NCI-H526 (cell line): ENCODE data around the gene MYORG.
"Not testable (repeated sequence)": the region's sequence is repeated elsewhere in the genome, so short reads cannot be mapped to it uniquely, and the experiment has no call there.

Source experiments
- DNase-seq, 2 experiments: peaks; one replicate each; lab custom pipeline; 2025; lab: John Stamatoyannopoulos, UW

The MYORG gene

DNA sequence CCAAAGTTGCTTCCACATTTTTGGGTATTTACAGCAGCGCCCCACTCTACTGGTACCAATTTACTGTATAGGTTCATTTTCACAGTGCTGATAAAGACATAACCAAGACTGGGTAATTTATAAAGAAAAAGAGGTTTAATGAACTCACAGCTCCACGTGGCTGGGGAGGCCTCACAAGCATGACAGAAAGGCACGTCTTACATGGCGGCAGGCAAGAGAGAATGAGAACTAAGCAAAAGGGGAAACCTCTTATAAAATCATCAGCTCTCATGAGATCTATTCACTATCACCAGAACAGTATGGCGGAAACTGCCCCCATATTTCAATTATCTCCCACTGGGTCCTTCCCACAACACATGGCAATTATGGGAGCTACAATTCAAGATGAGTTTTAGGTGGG, 7.9 kb downstream of the MYORG start:
- not testable (repeated sequence) for DNase-seq

DNA sequence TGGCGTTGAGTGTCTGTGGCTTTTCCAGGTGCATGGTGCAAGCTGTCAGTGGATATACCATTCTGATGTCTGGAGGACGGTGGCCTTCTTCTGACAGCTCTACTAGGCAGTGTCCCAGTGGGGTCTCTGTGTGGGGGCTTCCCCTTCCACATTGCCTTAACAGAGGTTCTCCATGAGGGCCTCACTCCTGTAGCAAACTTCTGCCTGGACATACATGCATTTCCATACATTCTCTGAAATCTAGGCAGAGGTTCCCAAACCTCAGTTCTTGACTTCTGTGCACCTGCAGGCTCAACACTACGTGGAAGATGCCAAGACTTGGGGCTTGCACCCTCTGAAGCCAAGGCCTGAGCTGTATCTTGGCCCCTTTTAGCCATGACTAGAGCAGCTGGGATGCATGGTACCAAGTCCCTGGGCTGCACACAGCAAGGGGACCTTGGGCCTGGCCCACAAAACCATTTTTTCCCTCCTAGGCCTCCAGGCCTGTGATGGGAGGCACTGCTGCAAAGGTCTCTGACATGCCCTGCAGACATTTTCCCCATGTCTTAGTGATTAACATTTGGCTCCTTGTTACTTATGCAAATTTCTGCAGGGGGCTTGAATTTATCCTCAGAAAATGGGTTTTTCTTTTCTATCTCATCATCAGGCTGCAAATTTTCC, 8.8 kb downstream of the MYORG start:
- not testable (repeated sequence) for DNase-seq

DNA sequence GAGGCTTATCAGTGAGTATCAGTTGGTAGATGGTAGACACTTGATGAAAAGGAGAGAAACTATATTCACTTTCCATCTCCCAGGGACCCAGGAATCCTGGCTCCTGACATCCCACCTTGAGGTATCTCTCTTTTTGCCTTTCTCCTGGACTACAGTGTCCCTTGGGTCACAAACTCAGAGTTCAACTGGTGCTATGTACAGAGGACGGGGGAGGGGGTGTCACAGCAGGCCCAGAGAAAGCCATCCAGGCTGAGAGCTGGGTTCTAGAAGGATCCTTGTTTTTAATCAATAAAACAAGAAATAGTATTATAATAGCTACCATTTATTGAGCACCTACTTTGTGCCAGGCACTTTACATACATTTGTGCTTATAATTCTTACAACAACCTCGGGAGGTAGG, 10.3 kb downstream of the MYORG start:
- no peak for DNase-seq

DNA sequence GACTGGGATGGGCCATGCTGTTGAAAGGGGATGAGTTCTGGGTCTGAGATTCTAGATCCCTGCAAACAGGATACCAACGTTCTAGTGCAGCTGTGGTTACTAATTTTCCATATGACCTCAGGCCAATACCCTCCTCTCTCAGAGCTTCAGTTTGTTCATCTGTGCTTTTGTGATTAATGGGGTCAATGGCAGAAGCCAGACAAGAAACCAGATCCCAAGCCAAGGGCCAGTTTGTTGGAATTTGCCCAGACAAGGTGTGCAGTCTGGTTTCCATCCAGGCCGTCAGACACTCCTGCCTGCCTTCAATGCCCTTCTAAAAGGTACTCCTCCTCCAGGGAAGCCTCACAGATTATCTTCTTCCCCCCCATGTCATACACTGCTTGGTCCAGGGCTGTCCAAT, 11.4 kb downstream of the MYORG start:
- DNase-seq, result no peak

DNA sequence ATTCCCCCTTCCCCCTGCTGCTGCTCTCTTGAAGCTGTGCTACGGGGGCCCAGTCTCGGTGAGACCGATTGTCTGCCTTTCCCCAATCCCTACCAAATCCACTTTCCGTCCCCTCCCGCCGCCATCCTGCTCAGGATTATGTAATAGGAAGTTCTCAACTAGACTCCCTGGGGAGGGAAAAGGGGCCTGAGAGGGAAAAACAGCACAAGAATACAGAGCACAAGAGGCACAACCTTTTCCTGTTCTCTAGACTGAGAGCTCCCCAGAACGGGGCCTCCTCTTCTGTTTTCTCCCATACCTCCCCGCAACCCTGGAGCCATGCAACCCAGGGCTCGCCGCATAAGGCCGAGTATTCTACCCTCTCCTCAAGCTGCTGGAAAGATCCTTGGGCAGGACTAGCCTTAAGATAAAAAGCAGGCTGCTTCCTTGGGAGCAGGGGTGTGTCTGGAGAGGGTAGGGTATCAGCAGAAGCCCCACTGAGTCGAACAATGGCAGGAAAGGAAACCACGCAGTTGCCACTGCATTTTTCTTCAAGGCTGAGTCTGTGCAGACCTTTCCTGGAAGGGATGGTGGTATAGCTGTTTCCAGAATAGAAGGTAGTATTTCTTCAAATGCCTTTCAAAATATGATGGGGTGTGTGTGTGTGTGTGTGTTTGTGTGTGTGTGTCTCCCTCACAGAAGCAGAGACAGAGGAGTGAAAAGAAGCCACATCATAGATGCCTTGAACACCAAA, 12.9 kb downstream of the MYORG start:
- DNase-seq, result no peak

DNA sequence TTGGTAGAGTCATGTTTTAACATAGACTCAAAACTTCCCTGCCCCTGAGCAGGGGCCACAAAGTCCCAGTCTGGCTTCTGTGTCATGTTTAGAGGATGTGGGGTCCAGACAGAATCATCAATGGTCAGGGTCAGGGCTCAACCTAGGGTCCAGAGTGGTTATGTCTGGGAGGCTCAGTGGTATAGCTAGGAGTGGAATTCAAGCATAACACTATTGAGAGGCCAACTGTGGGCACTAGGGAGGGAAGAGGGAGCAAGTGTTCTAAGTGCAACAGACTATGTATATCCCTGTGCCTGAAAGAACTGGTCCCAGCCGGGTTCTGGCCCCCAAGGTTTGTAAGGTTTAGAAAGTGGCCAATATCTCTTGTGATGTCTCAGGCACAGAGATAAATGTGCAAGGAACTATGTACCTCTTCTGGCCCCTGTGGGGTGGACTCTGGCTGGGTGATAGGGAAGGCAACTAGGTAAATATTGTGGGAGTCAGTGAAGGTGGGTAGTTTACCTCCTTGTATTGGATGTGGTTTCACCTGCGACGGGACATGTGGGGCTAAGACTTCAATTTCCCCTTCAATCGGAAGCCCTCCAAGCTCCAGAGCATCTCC, 14.0 kb downstream of the MYORG start:
- DNase-seq, result no peak

DNA sequence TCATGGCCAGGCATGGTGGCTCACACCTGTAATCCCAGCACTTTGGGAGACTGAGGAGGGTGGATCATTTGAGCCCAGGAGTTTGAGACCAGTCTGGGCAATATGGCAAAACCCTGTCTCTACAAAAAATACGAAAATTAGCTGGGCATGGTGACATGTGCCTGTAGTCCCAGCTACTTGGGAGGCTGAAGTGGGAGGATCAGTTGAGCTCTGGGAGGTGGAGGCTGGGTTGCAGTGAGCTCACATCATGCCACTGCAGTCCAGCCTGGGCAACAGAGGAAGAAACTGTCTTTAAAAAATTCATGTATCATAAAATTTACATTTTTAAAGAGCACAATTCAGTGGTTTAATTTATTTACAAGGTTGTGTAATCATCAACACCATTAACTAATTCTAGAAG, 23.7 kb downstream of the MYORG start:
- DNase-seq, result not testable (repeated sequence)

DNA sequence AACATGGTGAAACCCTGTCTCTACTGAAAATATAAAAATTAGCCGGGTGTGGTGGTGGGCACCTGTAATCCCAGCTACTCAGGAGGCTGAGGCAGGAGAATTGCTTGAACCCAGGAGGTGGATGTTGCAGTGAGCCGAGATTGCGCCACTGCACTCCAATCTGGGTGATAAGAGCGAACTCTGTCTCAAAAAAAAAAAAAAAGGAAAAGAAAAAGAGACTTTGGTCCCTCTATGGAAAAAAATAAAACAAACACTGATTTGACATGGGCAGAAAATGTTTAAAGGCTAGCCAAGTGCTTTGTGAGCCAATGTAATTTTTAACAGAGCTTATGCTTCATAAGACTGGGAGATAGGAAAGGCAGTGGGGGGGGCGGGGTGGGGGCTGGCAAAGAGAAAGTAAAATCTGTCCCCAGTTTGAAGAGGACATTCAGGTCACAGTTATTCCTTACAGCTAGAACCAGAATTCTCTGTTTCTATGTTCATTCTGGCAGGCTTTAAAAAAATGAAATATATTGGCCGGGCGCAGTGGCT, 24.5 kb downstream of the MYORG start:
- not testable (repeated sequence) for DNase-seq

DNA sequence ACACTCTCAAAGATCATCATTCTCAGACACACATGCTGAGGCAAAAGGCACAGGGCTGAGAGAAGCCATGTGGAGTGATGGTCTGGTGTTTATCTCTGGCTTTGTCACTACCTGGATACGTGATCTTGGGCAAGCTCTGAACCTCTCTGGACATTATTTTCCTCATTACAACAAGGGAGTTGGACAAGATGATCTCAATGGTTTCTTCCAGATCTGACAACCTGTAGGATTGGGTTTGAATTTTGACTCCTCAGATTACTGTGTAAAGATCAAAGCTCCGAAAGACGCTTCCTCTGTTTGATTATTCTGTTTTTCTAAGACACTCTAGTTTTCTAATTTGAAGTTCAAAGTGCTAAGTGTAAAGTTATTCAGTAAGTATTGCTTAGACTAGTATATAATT, 27.4 kb downstream of the MYORG start:
- DNase-seq, result no peak

DNA sequence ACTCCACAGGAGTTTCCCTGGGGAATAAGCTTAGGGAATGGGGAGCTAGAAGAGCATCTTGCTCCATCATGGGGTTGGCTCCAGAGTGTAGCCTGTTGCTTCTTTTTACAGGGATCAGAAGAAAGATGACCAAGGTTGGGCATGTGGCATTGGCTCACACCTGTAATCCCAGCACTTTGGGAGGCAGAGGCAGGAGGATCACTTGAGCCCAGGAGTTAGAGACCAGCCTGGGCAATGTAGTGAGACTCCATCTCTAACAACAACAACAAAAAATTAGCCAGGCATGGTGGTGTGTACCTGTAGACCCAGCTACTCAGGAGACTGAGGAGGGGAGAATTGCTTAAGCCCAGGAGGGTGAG, 28.9 kb downstream of the MYORG start:
- DNase-seq, result no peak

DNA sequence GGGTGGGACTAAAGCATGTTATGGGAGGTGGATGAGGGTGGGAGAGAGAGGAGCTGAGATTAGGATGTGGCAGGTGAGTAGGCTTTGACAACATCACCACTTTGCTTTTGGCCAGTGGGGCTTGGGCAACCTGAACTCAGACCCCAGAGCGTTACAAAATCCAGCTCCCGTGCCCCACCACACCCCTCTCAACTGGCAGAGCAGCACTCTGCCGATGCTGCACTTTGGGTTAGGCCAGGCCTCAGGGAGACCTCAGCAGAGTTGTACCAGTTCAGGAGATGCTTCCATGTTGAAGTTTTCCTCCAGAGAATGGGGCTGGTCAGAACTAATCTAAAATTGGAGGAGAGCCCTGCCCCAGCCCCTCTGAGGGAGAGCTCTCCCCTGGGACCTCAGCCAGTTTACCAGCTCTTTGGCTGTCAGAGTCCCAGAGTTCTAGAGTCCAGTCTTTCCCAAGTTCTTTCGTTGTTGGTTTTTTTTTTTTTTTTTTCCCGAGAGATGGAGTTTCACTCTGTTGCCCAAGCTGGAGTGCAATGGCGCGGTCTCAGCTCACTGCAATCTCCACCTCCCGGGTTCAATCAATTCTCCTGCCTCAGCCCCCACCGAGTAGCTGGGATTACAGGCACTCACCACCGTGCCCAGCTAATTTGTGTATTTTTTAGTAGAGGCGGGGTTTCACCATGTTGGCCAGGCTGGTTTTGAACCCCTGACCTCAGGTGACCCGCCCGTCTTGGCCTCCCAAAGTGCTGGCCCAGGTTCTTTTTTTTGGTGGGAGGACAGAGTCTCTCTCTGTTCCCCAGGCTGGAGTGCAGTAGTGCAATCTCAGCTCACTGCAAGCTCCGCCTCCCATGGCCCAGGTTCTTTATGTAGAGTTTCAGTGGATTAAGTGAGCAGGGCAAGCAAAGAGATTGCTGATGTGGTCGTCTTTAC, 29.6 kb downstream of the MYORG start:
- DNase-seq, result no peak

DNA sequence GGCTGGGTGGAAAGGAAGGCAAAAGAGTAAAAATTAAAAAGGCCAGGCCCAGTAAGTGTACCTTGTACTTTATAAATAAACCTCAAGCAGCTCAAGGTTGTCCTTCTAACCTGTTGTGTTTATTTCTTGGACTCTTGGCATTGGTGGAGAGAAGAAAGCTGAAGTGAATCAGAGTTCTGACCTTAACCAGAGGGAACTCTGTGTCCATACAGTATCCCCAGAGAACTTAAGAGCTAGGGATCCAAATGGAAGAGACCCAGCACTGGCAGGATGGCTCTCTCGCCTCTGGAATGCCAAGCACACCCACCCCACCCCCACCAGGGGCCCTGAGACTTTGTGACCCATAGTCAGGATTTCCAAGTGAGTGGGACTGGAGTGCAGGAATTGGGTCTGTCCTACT, 33.1 kb downstream of the MYORG start:
- DNase-seq, result no peak

DNA sequence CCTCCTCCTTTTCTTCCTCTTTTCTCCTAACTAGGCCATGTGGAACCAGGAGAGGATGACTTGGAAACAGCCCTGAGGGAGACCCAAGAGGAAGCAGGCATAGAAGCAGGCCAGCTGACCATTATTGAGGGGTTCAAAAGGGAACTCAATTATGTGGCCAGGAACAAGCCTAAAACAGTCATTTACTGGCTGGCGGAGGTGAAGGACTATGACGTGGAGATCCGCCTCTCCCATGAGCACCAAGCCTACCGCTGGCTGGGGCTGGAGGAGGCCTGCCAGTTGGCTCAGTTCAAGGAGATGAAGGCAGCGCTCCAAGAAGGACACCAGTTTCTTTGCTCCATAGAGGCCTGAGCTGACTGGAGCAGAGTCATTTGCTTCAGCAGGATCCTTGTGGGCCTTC, 33.6 kb downstream of the MYORG start:
- no peak for DNase-seq

DNA sequence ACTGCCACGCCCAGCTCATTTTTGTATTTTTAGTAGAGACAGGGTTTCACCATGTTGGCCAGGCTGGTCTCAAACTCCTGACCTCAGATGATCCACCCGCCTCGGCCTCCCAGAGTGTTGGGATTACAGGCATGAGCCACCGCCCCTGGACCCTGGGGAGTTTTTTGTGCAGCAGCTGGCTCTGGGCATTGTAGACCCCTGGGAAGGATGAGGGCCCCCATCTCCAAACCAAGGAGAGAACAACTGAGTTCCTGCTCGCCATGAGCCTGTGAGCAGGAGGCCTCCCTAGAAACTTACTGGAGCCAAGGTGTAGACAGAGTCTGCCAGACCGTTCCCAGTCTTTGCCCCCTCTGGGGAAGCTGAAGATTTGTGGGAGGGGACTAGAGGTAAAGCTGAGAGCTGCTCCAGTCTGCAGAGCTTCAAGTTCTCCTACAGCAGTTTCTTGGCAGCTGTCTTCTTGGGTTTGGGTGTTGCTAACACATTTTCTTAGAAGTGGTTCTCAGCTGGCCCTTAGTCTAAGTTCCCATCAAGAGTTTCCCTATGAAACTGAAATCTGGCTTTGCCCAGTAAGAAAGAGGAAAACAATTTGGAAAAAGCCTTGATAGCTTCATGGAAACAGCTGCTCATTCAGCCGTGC, 34.9 kb downstream of the MYORG start:
- DNase-seq, result no peak

DNA sequence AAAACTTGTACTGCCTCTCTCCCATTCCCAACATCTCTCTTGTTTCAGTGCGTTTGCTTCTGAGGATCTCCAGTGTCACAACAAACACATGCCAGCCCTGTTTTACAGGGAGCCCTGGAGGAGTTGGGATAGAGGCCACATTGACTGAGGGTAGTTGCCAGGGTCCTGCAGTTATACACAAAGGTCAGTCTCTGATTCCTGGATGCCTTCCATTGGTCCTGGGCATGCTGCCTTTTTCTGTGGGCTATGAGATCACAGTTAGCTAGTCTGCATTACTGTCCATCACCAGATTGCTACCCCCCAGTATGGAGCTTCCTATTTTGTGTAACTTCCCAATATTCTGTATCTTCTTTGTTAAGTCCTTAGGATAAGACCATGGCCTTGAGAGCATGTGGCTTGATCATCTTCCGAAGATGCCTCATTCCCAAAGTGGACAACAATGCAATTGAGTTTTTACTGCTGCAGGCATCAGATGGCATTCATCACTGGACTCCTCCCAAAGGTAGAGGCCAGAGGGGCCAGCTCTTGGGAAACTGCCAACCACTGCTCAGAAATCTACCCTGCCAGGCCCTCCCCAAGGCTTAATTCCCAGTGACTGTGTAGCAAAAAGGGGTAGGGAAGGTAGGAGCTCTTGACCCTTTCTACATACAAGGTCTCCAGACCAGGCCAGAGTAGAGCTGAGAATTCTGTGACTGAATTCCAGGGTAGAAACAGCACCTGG, 37.9 kb downstream of the MYORG start:
- no peak for DNase-seq

DNA sequence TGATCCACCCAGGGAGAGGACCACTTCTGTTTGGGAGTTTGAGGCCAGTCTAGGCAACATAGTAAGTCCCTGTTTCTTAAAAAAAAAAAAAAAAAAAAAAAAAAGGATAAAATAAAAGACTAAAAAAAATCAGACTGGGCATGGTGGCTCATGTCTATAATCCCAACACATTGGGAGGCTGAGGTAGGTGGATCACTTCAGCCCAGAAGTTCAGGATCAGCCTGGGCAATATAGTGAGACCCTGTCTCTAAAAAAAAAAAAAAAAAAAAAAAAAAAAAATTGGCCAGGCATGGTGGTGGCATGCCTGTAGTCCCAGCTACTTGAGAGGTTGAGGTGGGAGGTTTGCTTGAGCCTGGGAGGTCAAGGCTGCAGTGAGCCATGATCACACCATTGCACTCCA, 38.6 kb downstream of the MYORG start:
- DNase-seq, result not testable (repeated sequence)

DNA sequence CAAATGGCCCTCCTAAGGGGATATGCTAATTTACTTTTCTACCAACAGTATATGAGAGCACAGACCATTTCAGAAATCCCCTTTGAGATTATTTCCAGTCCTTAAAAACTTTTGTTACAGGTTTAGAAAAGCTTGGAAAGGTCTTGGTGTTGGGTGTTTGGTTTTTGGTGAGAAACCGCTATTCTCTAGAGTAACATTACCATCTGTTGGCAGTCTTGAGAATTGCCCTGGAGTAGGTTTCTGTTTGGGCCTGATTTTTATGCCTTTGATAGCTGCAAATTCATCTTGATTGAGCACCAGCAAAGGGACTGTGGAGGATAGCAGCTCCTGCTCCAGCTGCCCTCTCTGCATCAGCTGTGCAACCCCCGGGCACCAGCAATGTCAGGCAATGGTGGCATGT, 39.3 kb downstream of the MYORG start:
- DNase-seq, result no peak

DNA sequence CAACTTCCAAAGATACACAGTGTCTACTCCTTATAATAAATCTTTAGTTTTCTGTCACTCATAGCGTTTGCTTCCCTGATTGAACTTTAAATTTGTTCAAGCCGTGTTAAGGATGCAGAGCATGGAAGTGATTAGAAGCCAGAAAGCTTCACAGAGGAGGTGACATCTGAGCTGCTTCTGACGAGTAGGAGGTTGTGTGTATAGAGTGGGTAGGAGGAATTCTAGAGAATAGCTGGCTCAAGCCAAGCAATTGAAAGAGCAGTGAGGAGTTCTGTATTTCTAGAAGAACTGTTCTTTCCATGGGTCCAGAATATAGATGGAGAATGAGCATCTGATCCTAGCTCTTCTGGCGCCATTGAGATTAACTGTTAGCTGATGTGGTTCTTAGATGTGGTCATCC, 41.3 kb downstream of the MYORG start:
- DNase-seq, result no peak

DNA sequence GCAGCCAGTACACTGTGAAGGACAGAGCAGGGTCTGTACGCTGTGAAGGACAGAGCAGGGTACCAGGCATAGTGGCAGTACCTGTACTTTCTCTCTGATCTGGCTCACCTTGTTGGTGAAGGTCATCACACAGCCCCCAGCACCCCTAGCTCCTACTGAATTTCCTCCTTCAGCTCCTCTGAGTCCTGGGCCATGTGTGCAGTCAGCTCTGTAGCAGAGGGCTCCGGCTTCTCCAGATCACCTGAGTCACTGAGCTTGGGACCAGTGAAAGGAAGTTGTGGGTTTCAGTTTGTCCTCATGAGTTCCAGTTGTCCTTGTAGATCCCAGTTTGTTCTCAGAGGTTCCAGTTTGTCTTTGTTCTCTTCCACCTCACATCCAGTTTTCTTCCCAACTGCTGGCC, 41.8 kb downstream of the MYORG start:
- no peak for DNase-seq

DNA sequence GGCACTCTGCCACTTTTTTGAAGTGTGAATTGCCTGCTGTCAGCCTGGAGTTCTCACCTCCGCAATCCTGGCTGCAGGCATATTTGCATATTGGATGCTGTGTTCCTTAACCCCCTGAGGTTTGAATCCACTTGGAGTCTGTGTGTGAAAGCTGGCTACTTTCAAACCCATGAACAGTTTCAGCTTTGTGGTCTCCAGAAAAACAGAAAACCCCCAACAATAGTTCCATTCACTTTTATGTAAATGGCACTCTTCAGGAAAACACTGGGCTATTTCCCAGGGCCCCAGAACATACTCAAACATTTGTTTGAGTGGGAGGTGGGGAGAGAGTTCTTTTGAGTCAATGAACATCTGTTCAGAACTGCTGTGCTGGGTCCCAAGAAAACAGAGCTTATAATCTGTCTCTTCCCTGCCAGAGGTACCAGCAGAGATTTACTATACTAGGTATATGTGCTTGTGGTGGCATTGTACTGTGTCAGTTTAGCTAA, 42.3 kb downstream of the MYORG start:
- peak; percentile 89 to 90 for DNase-seq

DNA sequence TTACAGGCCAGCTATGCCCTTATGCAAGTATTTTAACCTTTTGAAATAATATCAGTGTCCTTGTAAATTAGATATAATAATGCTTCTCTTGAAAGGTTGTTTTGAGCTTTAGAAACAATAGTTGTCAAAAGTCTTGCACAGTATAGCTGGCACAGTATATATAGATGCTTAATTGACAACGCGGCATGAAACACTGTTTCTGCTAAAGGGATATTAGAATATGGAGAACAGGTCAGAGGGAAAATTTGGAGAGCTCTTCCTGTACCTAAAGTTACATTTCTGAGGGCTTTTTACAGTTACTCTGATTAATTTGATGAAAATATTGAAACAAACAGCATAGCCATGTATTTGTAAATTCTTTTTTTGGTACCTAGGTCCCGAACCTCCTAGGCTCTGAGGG, 42.9 kb downstream of the MYORG start:
- DNase-seq, result no peak
